ENCODE data around the gene STK24.

Gene STK24

GRCh38 chr13:98508280-98508679, 68.6 kb downstream of the STK24 start:
- DNase-seq, result no peak

- no peak for DNase-seq
Measured at GRCh38 chr13:98507282-98507797, 69.6 kb downstream of the STK24 start.

GRCh38 chr13:98506728-98507230, 70.1 kb downstream of the STK24 start:
- DNase-seq, result no peak

GRCh38 chr13:98506322-98506721, 70.6 kb downstream of the STK24 start:
- no peak for DNase-seq

GRCh38 chr13:98505217-98505616, 71.7 kb downstream of the STK24 start:
- no peak for DNase-seq

GRCh38 chr13:98504371-98504963, 72.4 kb downstream of the STK24 start:
- DNase-seq, result no peak

- no peak for DNase-seq
Measured at GRCh38 chr13:98504029-98504351, 72.9 kb downstream of the STK24 start.

GRCh38 chr13:98503175-98504028, 73.5 kb downstream of the STK24 start:
- DNase-seq, result no peak

- DNase-seq, result no peak
Measured at GRCh38 chr13:98500963-98501421, 75.9 kb downstream of the STK24 start.

- DNase-seq, result no peak
Measured at GRCh38 chr13:98496966-98497365, 79.9 kb downstream of the STK24 start.

- no peak for DNase-seq
Measured at GRCh38 chr13:98496479-98496791, 80.5 kb downstream of the STK24 start.

- no peak for DNase-seq
Measured at GRCh38 chr13:98495627-98496478, 81.1 kb downstream of the STK24 start.

- DNase-seq, result no peak
Measured at GRCh38 chr13:98494769-98495168, 82.1 kb downstream of the STK24 start.

GRCh38 chr13:98493042-98493712, 83.7 kb downstream of the STK24 start:
- no peak for DNase-seq

GRCh38 chr13:98492335-98493041, 84.4 kb downstream of the STK24 start:
- no peak for DNase-seq

GRCh38 chr13:98490866-98491265, 86.0 kb downstream of the STK24 start:
- no peak for DNase-seq

- DNase-seq, result no peak
Measured at GRCh38 chr13:98490195-98490836, 86.6 kb downstream of the STK24 start.

GRCh38 chr13:98489446-98490194, 87.3 kb downstream of the STK24 start:
- no peak for DNase-seq

- DNase-seq, result no peak
Measured at GRCh38 chr13:98488736-98489135, 88.2 kb downstream of the STK24 start.

- DNase-seq, result peak in 1 of 2 experiments; percentile 5
Measured at GRCh38 chr13:98487522-98487921, 89.4 kb downstream of the STK24 start.

- no peak for DNase-seq
Measured at GRCh38 chr13:98487016-98487415, 89.9 kb downstream of the STK24 start.

All from AML-193 (cell line).